ENCODE data around the gene MPZL2.

MPZL2 gene

DNA sequence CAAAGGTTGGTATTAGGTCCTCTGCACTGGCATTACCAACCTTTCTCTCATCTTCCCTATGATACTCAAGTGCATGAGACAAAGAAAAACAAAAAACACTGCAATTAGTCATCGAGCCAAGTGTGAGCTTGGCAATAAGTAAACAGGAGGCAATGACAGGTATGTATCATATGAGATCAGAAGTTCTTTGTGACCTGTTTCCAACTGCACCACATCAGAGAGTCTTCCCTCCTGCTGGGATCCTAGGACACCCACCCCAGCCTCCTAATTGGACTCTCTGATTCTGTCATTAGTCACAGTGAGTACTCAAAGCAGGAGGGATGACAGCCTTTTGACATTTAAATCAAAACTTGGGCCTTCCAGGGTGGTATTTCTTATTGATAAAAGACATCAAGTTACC is 31.4 kb downstream of the MPZL2 start:
- H3K4me2 ChIP-seq: peak overlapping the region in 2 of 11 experiments; percentile 69 to 94; a peak in 1 of 22 replicates
- H4K20me1 ChIP-seq: no peaks in the 10 kb centered on the region
- TF ChIP-seq Cebpa-rat (IDR thresholded peaks at IDR 0.05): no peak
- no peak overlapping the region for H3K4me3 ChIP-seq
- H3K27ac ChIP-seq: 0 out of 22 replicates have a peak overlapping the region, but pooled peaks of 1 of the 11 experiments have one; percentile 7
- H3K36me3 ChIP-seq: peaks cover 0 to 51% (median 0%) of the 10 kb centered on the region in 11 experiments; a peak in 5 of 22 replicates
- peaks cover 24 to 100% (median 29%) of the 10 kb centered on the region in 10 experiments for H3K4me1 ChIP-seq
- no peak overlapping the region for H3K9ac ChIP-seq
- H3K9me3 ChIP-seq (replicated peaks in 1 of 11): no peaks in the 10 kb centered on the region
- H3K27me3 ChIP-seq: no peaks in the 10 kb centered on the region

GRCh38 chr11:118231461-118231860 is 32.6 kb downstream of the MPZL2 start:
- Histone ChIP-seq H3K36me3 (peaks cover 0 to 49% (median 0%) of the 10 kb centered on the region in 11 experiments; a peak in 5 of 22 replicates), H3K4me3 (no peak overlapping the region), H3K4me1 (peaks cover 36 to 100% (median 40%) of the 10 kb centered on the region in 10 experiments), H3K9ac (no peak overlapping the region), H3K4me2 (peak overlapping the region in 4 of 11 experiments; percentile 75 to 82 (median 79); a peak in 7 of 22 replicates), H3K27ac (peak overlapping the region in 2 of 11 experiments; percentile 0 to 92; a peak in 2 of 22 replicates), H4K20me1 (no peaks in the 10 kb centered on the region), H3K9me3 (replicated peaks in 1 of 11) (peaks cover 0 to 1% (median 0%) of the 10 kb centered on the region in 11 experiments; a peak in 1 of 22 replicates), H3K27me3 (peaks cover 0 to 5% (median 0%) of the 10 kb centered on the region in 11 experiments; a peak in 1 of 22 replicates)
- no peak for TF ChIP-seq Cebpa-rat (IDR thresholded peaks at IDR 0.05)

GRCh38 chr11:118230088-118230487 is 34.0 kb downstream of the MPZL2 start:
- peaks cover 0 to 13% (median 0%) of the 10 kb centered on the region in 11 experiments; a peak in 3 of 22 replicates for H3K9me3 ChIP-seq (replicated peaks in 1 of 11)
- peaks cover 0 to 52% (median 0%) of the 10 kb centered on the region in 11 experiments; a peak in 5 of 22 replicates for H3K36me3 ChIP-seq
- H4K20me1 ChIP-seq: no peaks in the 10 kb centered on the region
- H3K4me1 ChIP-seq: peaks cover 47 to 100% (median 53%) of the 10 kb centered on the region in 10 experiments
- no peak for TF ChIP-seq Cebpa-rat (IDR thresholded peaks at IDR 0.05)
- no peak overlapping the region for H3K4me3 ChIP-seq
- H3K4me2 ChIP-seq: peak overlapping the region; percentile 56 to 83 (median 74)
- peak overlapping the region in 6 of 11 experiments; percentile 34 to 83 (median 68); a peak in 11 of 22 replicates for H3K9ac ChIP-seq
- peak overlapping the region; percentile 58 to 93 (median 72) for H3K27ac ChIP-seq
- H3K27me3 ChIP-seq: peaks cover 0 to 7% (median 0%) of the 10 kb centered on the region in 11 experiments; a peak in 1 of 22 replicates

- Histone ChIP-seq H3K4me1 (peaks cover 55 to 100% (median 60%) of the 10 kb centered on the region in 10 experiments), H3K27ac (peak overlapping the region; percentile 58 to 93 (median 72)), H3K9me3 (replicated peaks in 1 of 11) (peaks cover 0 to 13% (median 0%) of the 10 kb centered on the region in 11 experiments; a peak in 3 of 22 replicates), H3K36me3 (peaks cover 0 to 46% (median 0%) of the 10 kb centered on the region in 11 experiments; a peak in 5 of 22 replicates), H3K27me3 (peaks cover 0 to 7% (median 0%) of the 10 kb centered on the region in 11 experiments; a peak in 1 of 22 replicates), H3K4me2 (peak overlapping the region; percentile 56 to 83 (median 74)), H3K9ac (peak overlapping the region in 10 of 11 experiments; percentile 3 to 83 (median 50); a peak in 17 of 22 replicates), H3K4me3 (no peak overlapping the region), H4K20me1 (no peaks in the 10 kb centered on the region)
- TF ChIP-seq Cebpa-rat (IDR thresholded peaks at IDR 0.05): no peak
Observed at GRCh38 chr11:118229274-118229847, 34.7 kb downstream of the MPZL2 start.

- Histone ChIP-seq H3K27ac (peak overlapping the region; percentile 58 to 93 (median 72)), H3K4me2 (peak overlapping the region; percentile 56 to 83 (median 74)), H3K4me1 (peaks cover 65 to 100% (median 71%) of the 10 kb centered on the region in 10 experiments), H3K4me3 (no peak overlapping the region), H3K9ac (peak overlapping the region in 5 of 11 experiments; percentile 63 to 83 (median 69); a peak in 12 of 22 replicates), H4K20me1 (no peaks in the 10 kb centered on the region), H3K36me3 (peaks cover 0 to 35% (median 0%) of the 10 kb centered on the region in 11 experiments; a peak in 5 of 22 replicates), H3K27me3 (peaks cover 0 to 7% (median 0%) of the 10 kb centered on the region in 11 experiments; a peak in 1 of 22 replicates), H3K9me3 (replicated peaks in 1 of 11) (peaks cover 0 to 13% (median 0%) of the 10 kb centered on the region in 11 experiments; a peak in 3 of 22 replicates)
- 0 out of 22 replicates have a peak, but pooled peaks of 1 of the 11 experiments have one; percentile 28 for TF ChIP-seq Cebpa-rat (IDR thresholded peaks at IDR 0.05)
Observed at GRCh38 chr11:118227865-118228785, 36.0 kb downstream of the MPZL2 start.

GRCh38 chr11:118226781-118227180 is 37.3 kb downstream of the MPZL2 start:
- Histone ChIP-seq H4K20me1 (no peaks in the 10 kb centered on the region), H3K9ac (peak overlapping the region in 1 of 11 experiments; percentile 83; a peak in 1 of 22 replicates), H3K4me2 (peak overlapping the region; percentile 56 to 82 (median 72)), H3K27ac (peak overlapping the region in 10 of 11 experiments; percentile 27 to 93 (median 82); a peak in 14 of 22 replicates), H3K36me3 (peaks cover 0 to 22% (median 0%) of the 10 kb centered on the region in 11 experiments; a peak in 3 of 22 replicates), H3K27me3 (peaks cover 0 to 7% (median 0%) of the 10 kb centered on the region in 11 experiments; a peak in 1 of 22 replicates), H3K4me3 (no peak overlapping the region), H3K4me1 (peaks cover 65 to 100% (median 70%) of the 10 kb centered on the region in 10 experiments), H3K9me3 (replicated peaks in 1 of 11) (peaks cover 0 to 13% (median 0%) of the 10 kb centered on the region in 11 experiments; a peak in 3 of 22 replicates)
- no peak for TF ChIP-seq Cebpa-rat (IDR thresholded peaks at IDR 0.05)

DNA sequence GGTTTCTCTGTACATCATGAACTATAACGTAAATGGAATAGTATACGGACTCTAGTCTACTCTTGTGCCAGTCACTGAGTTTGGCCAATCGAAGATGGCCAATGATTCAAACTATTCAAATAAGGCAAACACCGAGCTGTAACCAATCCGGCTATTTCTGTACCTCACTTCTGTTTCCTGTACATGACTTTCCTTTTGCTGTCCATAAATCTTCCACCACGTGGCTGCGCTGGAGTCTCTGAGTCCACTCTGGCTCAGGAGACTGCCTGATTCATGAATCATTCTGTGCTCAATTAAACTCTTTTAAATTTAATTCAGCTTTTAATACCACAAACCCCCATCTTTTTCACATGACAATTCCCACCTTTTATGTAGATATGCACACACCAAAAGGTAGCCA is 37.8 kb downstream of the MPZL2 start:
- peak overlapping the region in 10 of 11 experiments; percentile 27 to 93 (median 82); a peak in 14 of 22 replicates for H3K27ac ChIP-seq
- H3K4me2 ChIP-seq: peak overlapping the region; percentile 56 to 82 (median 72)
- no peak overlapping the region for H3K9ac ChIP-seq
- no peak for TF ChIP-seq Cebpa-rat (IDR thresholded peaks at IDR 0.05)
- H3K36me3 ChIP-seq: peaks cover 0 to 17% (median 0%) of the 10 kb centered on the region in 11 experiments; a peak in 2 of 22 replicates
- no peaks in the 10 kb centered on the region for H4K20me1 ChIP-seq
- peaks cover 0 to 7% (median 0%) of the 10 kb centered on the region in 11 experiments; a peak in 1 of 22 replicates for H3K27me3 ChIP-seq
- H3K4me1 ChIP-seq: peaks cover 65 to 100% (median 70%) of the 10 kb centered on the region in 10 experiments
- peaks cover 0 to 13% (median 0%) of the 10 kb centered on the region in 11 experiments; a peak in 3 of 22 replicates for H3K9me3 ChIP-seq (replicated peaks in 1 of 11)
- H3K4me3 ChIP-seq: no peak overlapping the region

All from BLaER1 treated with 17β-estradiol and CSF1 and Interleukin-3, amounts not matched to agents 10 nM and 100 nM (cell line).